ENCODE measurements around the gene FAM168A. TPM values are rescaled to one million over a fixed set of nuclear protein-coding genes. Genes with fewer than 3 reads are reported as not detected.

Gene FAM168A
- total and polyA plus RNA-seq, 2 donors (not counting 1 experiment from before 2014, with no cell fraction given) = 16.3 to 23.8 TPM

GRCh38 chr11:73525611-73526010 lies 72.3 kb downstream of the FAM168A start:
- TF ChIP-seq CTCF (conservative IDR thresholded peaks at IDR 0.05 in 1 of 2, IDR thresholded peaks at IDR 0.05 in 1 of 2; ENCODE audit: low read depth in 1 of 2, low read length in 2 of 2) = no peak
- TF ChIP-seq EZH2 (IDR thresholded peaks at IDR 0.05; ENCODE audit: low read length, missing control alignments) = no peak
- DNase-seq (ENCODE audit: low read depth in 2 of 2) = no peak
- Histone ChIP-seq H3K27me3 (ENCODE audit: control insufficient read depth, insufficient read depth, low read length) (no peaks in the 10 kb centered on the region), H3K4me1 (ENCODE audit: control insufficient read depth, extremely low read depth, insufficient read depth, low read length) (no peaks in the 10 kb centered on the region), H3K4me3 (replicated peaks in 1 of 4; ENCODE audit: control extremely low read depth in 1 of 4, insufficient read depth in 1 of 4, low read depth in 3 of 4, low read length in 4 of 4) (no peak overlapping the region), H3K36me3 (ENCODE audit: control insufficient read depth, insufficient read depth, low read length) (no peaks in the 10 kb centered on the region), H3K4me2 (ENCODE audit: extremely low read depth, insufficient read depth, low read length) (no peak overlapping the region), H4K20me1 (ENCODE audit: control insufficient read depth, extremely low read depth, insufficient read depth, low read length) (no peaks in the 10 kb centered on the region), H3K9ac (ENCODE audit: insufficient read depth, low read length) (no peak overlapping the region), H3K27ac (ENCODE audit: insufficient read depth, low read length) (no peak overlapping the region), H3K9me3 (ENCODE audit: control insufficient read depth, insufficient read depth, low read depth, low read length) (no peaks in the 10 kb centered on the region), H2AFZ (ENCODE audit: low read length) (no peak overlapping the region), H3K79me2 (ENCODE audit: control insufficient read depth, insufficient read depth, low read length) (no peaks in the 10 kb centered on the region)

GRCh38 chr11:73524774-73525173 lies 73.1 kb downstream of the FAM168A start:
- no peak overlapping the region for H3K4me3 ChIP-seq (replicated peaks in 1 of 4; ENCODE audit: control extremely low read depth in 1 of 4, insufficient read depth in 1 of 4, low read depth in 3 of 4, low read length in 4 of 4)
- no peaks in the 10 kb centered on the region for H3K79me2 ChIP-seq (ENCODE audit: control insufficient read depth, insufficient read depth, low read length)
- H3K36me3 ChIP-seq (ENCODE audit: control insufficient read depth, insufficient read depth, low read length) = no peaks in the 10 kb centered on the region
- no peak overlapping the region for H3K9ac ChIP-seq (ENCODE audit: insufficient read depth, low read length)
- DNase-seq (ENCODE audit: low read depth in 2 of 2) = no peak
- no peak overlapping the region for H3K27ac ChIP-seq (ENCODE audit: insufficient read depth, low read length)
- H3K4me1 ChIP-seq (ENCODE audit: control insufficient read depth, extremely low read depth, insufficient read depth, low read length) = no peaks in the 10 kb centered on the region
- no peaks in the 10 kb centered on the region for H3K27me3 ChIP-seq (ENCODE audit: control insufficient read depth, insufficient read depth, low read length)
- H3K9me3 ChIP-seq (ENCODE audit: control insufficient read depth, insufficient read depth, low read depth, low read length) = no peaks in the 10 kb centered on the region
- no peak for TF ChIP-seq EZH2 (IDR thresholded peaks at IDR 0.05; ENCODE audit: low read length, missing control alignments)
- no peak for TF ChIP-seq CTCF (conservative IDR thresholded peaks at IDR 0.05 in 1 of 2, IDR thresholded peaks at IDR 0.05 in 1 of 2; ENCODE audit: low read depth in 1 of 2, low read length in 2 of 2)
- H4K20me1 ChIP-seq (ENCODE audit: control insufficient read depth, extremely low read depth, insufficient read depth, low read length) = no peaks in the 10 kb centered on the region
- no peak overlapping the region for H3K4me2 ChIP-seq (ENCODE audit: extremely low read depth, insufficient read depth, low read length)
- no peak overlapping the region for H2AFZ ChIP-seq (ENCODE audit: low read length)

GRCh38 chr11:73521621-73522020 lies 76.3 kb downstream of the FAM168A start:
- no peaks in the 10 kb centered on the region for H3K27me3 ChIP-seq (ENCODE audit: control insufficient read depth, insufficient read depth, low read length)
- no peaks in the 10 kb centered on the region for H4K20me1 ChIP-seq (ENCODE audit: control insufficient read depth, extremely low read depth, insufficient read depth, low read length)
- H2AFZ ChIP-seq (ENCODE audit: low read length) = no peak overlapping the region
- no peak overlapping the region for H3K27ac ChIP-seq (ENCODE audit: insufficient read depth, low read length)
- H3K79me2 ChIP-seq (ENCODE audit: control insufficient read depth, insufficient read depth, low read length) = no peaks in the 10 kb centered on the region
- no peak overlapping the region for H3K4me3 ChIP-seq (replicated peaks in 1 of 4; ENCODE audit: control extremely low read depth in 1 of 4, insufficient read depth in 1 of 4, low read depth in 3 of 4, low read length in 4 of 4)
- no peaks in the 10 kb centered on the region for H3K9me3 ChIP-seq (ENCODE audit: control insufficient read depth, insufficient read depth, low read depth, low read length)
- DNase-seq (ENCODE audit: low read depth in 2 of 2) = peak in 1 of 2 donors; percentile 61
- TF ChIP-seq CTCF (conservative IDR thresholded peaks at IDR 0.05 in 1 of 2, IDR thresholded peaks at IDR 0.05 in 1 of 2; ENCODE audit: low read depth in 1 of 2, low read length in 2 of 2) (no peak), EZH2 (IDR thresholded peaks at IDR 0.05; ENCODE audit: low read length, missing control alignments) (no peak)
- H3K9ac ChIP-seq (ENCODE audit: insufficient read depth, low read length) = no peak overlapping the region
- no peaks in the 10 kb centered on the region for H3K36me3 ChIP-seq (ENCODE audit: control insufficient read depth, insufficient read depth, low read length)
- H3K4me1 ChIP-seq (ENCODE audit: control insufficient read depth, extremely low read depth, insufficient read depth, low read length) = no peaks in the 10 kb centered on the region
- no peak overlapping the region for H3K4me2 ChIP-seq (ENCODE audit: extremely low read depth, insufficient read depth, low read length)
